ENCODE data around the gene CLEC2L. TPM values are rescaled to one million over a fixed set of nuclear protein-coding genes. Genes with fewer than 3 reads are reported as not detected.

The CLEC2L gene
- total RNA-seq, 1 experiment from 2014 or later: not detected

DNA sequence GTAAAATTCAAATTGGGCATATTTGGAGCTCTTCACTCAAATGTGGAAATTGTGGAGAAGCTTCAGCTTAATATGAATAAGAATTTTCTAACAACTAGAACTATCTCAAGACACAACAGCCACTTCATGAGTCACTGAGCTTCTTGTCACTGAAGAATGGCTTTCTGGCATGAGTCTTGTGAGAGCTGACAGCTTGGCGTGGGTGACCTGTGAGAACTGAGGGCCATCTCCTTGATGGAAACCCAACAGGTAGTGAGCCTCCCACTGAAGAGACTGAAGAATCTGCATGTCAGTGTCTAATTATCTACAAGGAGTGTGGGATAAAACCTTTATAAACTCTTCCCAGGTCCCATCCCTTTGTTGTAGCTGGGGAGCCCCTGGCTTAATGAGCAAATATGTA, 66.0 kb downstream of the CLEC2L start:
- Mint-ChIP-seq H3K4me1 (ENCODE audit: low read depth, unreplicated experiment) (no peaks in the 10 kb centered on the region), H3K9me3 (ENCODE audit: low read depth, unreplicated experiment) (no peaks in the 10 kb centered on the region), H3K27me3 (ENCODE audit: unreplicated experiment) (no peaks in the 10 kb centered on the region), H3K36me3 (ENCODE audit: insufficient read depth, unreplicated experiment) (peaks cover 5% of the 10 kb centered on the region), H3K27ac (ENCODE audit: unreplicated experiment) (no peak overlapping the region), H3K4me3 (ENCODE audit: low read depth, unreplicated experiment) (no peak overlapping the region)
- DNase-seq: no peak
- TF ChIP-seq, protein P1, sequence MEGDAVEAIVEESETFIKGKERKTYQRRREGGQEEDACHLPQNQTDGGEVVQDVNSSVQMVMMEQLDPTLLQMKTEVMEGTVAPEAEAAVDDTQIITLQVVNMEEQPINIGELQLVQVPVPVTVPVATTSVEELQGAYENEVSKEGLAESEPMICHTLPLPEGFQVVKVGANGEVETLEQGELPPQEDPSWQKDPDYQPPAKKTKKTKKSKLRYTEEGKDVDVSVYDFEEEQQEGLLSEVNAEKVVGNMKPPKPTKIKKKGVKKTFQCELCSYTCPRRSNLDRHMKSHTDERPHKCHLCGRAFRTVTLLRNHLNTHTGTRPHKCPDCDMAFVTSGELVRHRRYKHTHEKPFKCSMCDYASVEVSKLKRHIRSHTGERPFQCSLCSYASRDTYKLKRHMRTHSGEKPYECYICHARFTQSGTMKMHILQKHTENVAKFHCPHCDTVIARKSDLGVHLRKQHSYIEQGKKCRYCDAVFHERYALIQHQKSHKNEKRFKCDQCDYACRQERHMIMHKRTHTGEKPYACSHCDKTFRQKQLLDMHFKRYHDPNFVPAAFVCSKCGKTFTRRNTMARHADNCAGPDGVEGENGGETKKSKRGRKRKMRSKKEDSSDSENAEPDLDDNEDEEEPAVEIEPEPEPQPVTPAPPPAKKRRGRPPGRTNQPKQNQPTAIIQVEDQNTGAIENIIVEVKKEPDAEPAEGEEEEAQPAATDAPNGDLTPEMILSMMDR (IDR thresholded peaks at IDR 0.05; ENCODE audit: unreplicated experiment): no peak
- no TSS peak for BruUV-seq (replicated peaks)
- intact Hi-C loops (cut with micrococcal nuclease; ENCODE audit: unreplicated experiment): no loop called here
- CTCF ChIA-PET: no interaction called here

DNA sequence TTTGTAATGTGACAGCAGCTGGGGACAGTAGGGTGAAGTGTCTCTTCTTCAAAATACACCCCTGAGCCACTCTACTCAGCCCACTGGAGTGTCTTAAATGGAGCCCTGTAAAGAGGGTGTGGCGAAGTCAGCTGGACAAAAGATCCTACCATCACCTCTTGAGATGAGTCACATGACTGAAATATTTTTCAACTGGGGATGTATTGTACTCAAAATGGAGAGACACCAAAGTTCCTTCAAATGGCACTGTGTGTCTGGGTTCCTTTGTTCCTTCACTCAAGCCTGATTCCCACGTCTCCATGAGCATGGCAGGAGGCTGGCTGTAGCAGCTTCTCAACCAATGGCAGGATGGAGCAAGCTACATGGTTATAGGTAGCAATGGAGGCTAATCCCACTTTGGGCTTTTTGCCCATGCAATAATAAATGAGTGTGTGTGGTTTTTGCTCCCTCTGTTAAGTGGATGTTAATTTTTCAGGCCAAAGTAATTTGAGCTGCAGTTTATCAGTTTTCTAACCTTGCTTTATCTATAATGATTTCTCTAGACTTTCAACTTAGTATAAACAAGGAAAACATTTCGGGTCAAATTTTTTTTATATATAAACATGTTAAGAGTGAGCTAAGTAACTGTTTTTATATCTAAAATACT, 68.2 kb downstream of the CLEC2L start:
- no peaks in the 10 kb centered on the region for H3K27me3 Mint-ChIP-seq (ENCODE audit: unreplicated experiment)
- no peak overlapping the region for H3K4me3 Mint-ChIP-seq (ENCODE audit: low read depth, unreplicated experiment)
- TF ChIP-seq, protein P1 (IDR thresholded peaks at IDR 0.05; ENCODE audit: unreplicated experiment): no peak
- no TSS peak for BruUV-seq (replicated peaks)
- H3K27ac Mint-ChIP-seq (ENCODE audit: unreplicated experiment): no peak overlapping the region
- DNase-seq: no peak
- intact Hi-C loops (cut with micrococcal nuclease; ENCODE audit: unreplicated experiment): no loop called here
- CTCF ChIA-PET: interaction anchor here (0.8 kb wide), 1 partner anchor 10 kb away, joined by 4 read pairs; no protein-coding TSS in a partner anchor
- H3K9me3 Mint-ChIP-seq (ENCODE audit: low read depth, unreplicated experiment): no peaks in the 10 kb centered on the region
- H3K36me3 Mint-ChIP-seq (ENCODE audit: insufficient read depth, unreplicated experiment): peaks cover 5% of the 10 kb centered on the region
- no peaks in the 10 kb centered on the region for H3K4me1 Mint-ChIP-seq (ENCODE audit: low read depth, unreplicated experiment)

DNA sequence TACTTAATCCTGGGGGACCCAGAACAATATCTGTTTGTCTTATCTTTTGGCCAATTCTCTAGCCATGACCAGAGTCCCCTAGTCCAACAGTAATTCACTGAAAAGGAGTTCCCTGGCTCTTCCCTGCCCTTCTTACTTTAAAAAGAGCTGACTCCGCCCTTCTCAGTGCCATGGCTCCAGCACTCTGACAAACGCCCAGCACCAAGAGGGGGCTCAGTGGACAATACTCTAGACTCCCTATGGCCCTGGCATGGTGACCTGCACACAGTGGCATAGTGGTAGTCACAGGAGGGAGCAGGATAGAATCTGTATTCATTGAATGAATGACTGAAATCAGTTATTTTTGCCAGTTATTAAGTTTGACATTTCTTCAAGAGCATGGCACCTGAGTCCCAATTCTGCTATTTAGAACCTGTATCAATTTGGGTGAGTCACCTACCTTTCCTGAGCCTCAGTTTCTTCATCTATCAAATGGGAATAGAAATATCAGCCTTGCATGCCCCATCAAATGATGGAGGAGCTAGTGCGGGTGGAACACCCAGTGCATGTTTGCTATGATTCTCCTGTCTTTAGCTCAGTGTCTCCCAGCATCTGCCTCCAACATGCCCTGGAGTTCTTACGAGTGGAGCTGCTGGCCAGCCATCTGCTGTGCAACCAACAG, 69.4 kb downstream of the CLEC2L start:
- intact Hi-C loops (cut with micrococcal nuclease; ENCODE audit: unreplicated experiment): no loop called here
- Mint-ChIP-seq H3K9me3 (ENCODE audit: low read depth, unreplicated experiment) (no peaks in the 10 kb centered on the region), H3K36me3 (ENCODE audit: insufficient read depth, unreplicated experiment) (peaks cover 5% of the 10 kb centered on the region), H3K4me3 (ENCODE audit: low read depth, unreplicated experiment) (no peak overlapping the region), H3K27me3 (ENCODE audit: unreplicated experiment) (no peaks in the 10 kb centered on the region), H3K27ac (ENCODE audit: unreplicated experiment) (no peak overlapping the region), H3K4me1 (ENCODE audit: low read depth, unreplicated experiment) (no peaks in the 10 kb centered on the region)
- CTCF ChIA-PET: no interaction called here
- BruUV-seq (replicated peaks): no TSS peak
- no peak for DNase-seq
- TF ChIP-seq, protein P1 (IDR thresholded peaks at IDR 0.05; ENCODE audit: unreplicated experiment): no peak

DNA sequence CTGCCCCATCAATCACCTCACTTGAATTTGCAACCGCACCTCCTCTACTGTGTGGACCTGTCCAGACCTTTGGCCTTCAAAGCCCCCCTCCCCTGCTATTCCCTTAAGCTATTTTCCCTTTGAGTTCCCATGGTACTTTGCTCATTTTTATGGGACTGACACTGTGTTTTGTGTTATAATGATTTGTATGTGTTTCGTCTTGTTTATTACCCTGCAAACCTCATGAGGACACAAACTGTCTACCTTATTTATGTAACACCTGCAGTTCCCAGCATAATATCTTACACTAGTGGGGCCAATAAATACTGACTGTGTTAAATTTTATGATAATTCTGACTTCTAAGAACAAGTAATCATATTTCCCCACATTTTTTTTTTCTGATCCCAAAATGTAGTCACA, 70.6 kb downstream of the CLEC2L start:
- no peak overlapping the region for H3K27ac Mint-ChIP-seq (ENCODE audit: unreplicated experiment)
- intact Hi-C loops (cut with micrococcal nuclease; ENCODE audit: unreplicated experiment): no loop called here
- no TSS peak for BruUV-seq (replicated peaks)
- H3K27me3 Mint-ChIP-seq (ENCODE audit: unreplicated experiment): no peaks in the 10 kb centered on the region
- no peak for DNase-seq
- no peaks in the 10 kb centered on the region for H3K9me3 Mint-ChIP-seq (ENCODE audit: low read depth, unreplicated experiment)
- TF ChIP-seq, protein P1 (IDR thresholded peaks at IDR 0.05; ENCODE audit: unreplicated experiment): no peak
- peaks cover 10% of the 10 kb centered on the region for H3K4me1 Mint-ChIP-seq (ENCODE audit: low read depth, unreplicated experiment)
- H3K36me3 Mint-ChIP-seq (ENCODE audit: insufficient read depth, unreplicated experiment): peaks cover 10% of the 10 kb centered on the region
- no peak overlapping the region for H3K4me3 Mint-ChIP-seq (ENCODE audit: low read depth, unreplicated experiment)
- CTCF ChIA-PET: no interaction called here

Other genes with a start within 250 kb of the CLEC2L start
- gene FMC1, start 182.3 kb upstream of the CLEC2L start, total RNA-seq (2022): 2.9 and 9.1 TPM in 2 replicates
- gene LUC7L2, start 163.8 kb upstream of the CLEC2L start, total RNA-seq (2022): 85.7 and 88.8 TPM in 2 replicates
- gene KLRG2, start 40.0 kb upstream of the CLEC2L start, total RNA-seq (2022): 1.3 and 1.5 TPM in 2 replicates

All from Calu3 (cell line).